Measurements from ENCODE around the gene NFXL1.

Gene NFXL1

DNA sequence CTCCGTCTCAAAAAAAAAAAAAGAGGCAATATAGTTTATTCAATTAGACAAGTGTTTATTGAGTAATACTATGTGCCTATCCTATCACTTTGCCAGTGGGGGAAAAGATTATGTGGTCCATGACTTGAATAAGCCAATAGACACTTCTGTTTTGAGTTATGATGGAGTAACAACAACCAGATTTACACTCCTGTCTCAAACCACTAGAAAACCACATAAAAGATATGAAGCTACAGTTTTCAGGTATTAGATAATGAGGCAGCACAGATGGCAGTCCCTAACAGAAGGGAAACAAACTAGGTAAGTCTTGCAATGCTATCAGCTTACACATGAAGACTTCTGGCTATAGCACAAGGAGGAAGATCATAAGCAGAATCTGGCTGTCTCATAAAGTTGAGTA lies 22.5 kb downstream of the NFXL1 start:
- no peak for DNase-seq (ENCODE audit: low read depth in 2 of 2)

DNA sequence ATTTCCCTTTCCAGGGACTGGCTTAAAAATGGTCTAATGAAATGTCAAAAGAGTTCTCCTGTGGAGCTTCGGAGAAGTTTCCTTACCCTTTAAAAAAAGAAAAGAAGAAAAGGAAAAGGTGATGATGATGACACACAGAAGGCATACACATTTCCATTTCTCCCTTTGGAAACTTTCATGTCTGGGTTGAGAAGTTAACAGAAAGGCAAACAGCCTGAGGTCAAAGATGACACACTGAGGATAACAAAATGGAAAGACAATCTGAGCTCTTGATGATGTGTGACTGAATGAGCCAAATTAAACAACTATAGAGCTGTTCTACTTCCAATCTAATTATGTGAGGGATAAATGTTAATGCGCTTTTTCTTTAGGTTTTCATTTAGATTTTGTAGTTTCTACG lies 32.2 kb downstream of the NFXL1 start:
- DNase-seq (ENCODE audit: low read depth in 2 of 2): no peak

GRCh38 chr4:47879458-47879857 lies 34.9 kb downstream of the NFXL1 start:
- DNase-seq (ENCODE audit: low read depth in 2 of 2): no peak

DNA sequence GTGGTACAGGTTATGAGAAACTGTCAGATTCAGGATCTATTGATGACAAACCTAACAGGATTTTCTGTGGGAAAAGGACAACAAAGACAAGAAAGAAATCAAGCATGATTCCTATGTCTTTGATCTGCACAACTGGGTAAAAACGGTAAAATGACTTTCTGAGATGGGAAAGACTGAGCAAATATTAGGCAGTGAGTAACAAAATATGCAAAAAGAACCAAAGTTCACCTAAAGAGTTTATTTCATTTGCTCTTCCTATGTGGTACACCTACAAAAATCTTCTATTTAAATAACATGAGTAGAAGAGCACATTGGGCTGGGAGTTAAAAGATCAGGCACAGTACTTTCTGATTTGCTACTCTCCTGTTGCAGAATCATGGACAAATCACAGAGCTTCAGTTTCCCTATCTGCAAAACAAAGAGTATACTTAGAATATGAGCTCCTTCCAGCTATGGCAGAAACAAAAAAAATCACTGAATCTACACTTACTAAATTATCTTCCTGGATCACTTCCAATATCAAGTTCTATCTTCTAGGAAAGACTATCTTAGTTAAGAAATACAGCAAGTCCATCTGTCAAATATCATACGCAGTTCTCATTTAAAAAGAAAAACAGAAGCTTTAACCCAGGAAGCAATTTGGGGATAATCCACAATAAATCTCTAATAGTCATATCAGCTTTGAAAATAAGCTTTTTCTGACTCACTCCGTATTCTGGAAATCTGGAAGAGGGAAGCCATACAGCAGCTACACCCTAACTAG lies 37.4 kb downstream of the NFXL1 start:
- DNase-seq (ENCODE audit: low read depth in 2 of 2): no peak

GRCh38 chr4:47876310-47876709 lies 38.1 kb downstream of the NFXL1 start:
- DNase-seq (ENCODE audit: low read depth in 2 of 2): no peak

- no peak for DNase-seq (ENCODE audit: low read depth in 2 of 2)
These were observed 40.4 kb downstream of the NFXL1 start for GRCh38 chr4:47873877-47874541.

GRCh38 chr4:47863486-47863885 lies 50.9 kb downstream of the NFXL1 start:
- DNase-seq (ENCODE audit: low read depth in 2 of 2): no peak

GRCh38 chr4:47862297-47862696 lies 52.1 kb downstream of the NFXL1 start:
- no peak for DNase-seq (ENCODE audit: low read depth in 2 of 2)

- no peak for DNase-seq (ENCODE audit: low read depth in 2 of 2)
These were observed 54.1 kb downstream of the NFXL1 start for GRCh38 chr4:47860305-47860704.

- no peak for DNase-seq (ENCODE audit: low read depth in 2 of 2)
These were observed 56.4 kb downstream of the NFXL1 start for GRCh38 chr4:47858006-47858405.

- no peak for DNase-seq (ENCODE audit: low read depth in 2 of 2)
These were observed 57.7 kb downstream of the NFXL1 start for GRCh38 chr4:47856713-47857112.

- no peak for DNase-seq (ENCODE audit: low read depth in 2 of 2)
These were observed 59.0 kb downstream of the NFXL1 start for GRCh38 chr4:47855350-47855749.

DNA sequence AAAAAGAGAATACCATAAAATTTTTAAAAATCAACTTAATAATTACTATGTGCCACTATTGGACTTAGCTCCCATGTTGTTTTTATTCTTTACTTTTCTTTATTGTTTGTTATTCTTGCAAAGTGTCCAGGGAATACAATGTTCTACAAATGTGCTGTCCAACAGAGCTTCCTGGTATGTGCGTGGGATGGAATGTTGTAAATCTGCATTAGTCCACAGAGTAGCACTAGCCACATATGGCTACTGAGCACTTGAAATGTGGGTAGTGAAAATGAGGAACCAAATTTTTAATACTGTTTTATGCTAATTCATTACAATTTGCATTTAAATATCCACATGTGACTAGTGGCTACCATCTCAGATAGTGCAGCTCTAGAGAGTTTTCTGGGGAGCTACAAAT lies 62.2 kb downstream of the NFXL1 start:
- DNase-seq (ENCODE audit: low read depth in 2 of 2): no peak

GRCh38 chr4:47849466-47849865 lies 64.9 kb downstream of the NFXL1 start:
- DNase-seq (ENCODE audit: low read depth in 2 of 2): no peak

DNA sequence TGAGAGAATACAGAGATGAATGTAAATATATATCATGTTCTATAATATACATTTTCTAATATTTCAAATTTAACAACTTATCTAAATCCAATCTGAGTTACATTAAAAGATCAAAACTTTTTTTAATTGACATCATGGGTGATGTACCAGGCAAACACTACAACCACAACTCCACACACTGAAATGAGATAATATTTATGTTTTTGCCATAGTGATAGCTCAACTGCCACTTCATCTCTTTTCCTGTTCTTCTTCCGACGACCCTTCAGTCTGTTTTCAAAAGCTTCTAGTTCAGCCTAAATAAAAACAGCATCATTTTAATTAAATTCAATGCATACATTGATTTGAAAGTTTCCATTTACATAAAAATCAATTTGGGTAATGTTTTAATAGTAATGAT lies 66.3 kb downstream of the NFXL1 start:
- DNase-seq (ENCODE audit: low read depth in 2 of 2): no peak

DNA sequence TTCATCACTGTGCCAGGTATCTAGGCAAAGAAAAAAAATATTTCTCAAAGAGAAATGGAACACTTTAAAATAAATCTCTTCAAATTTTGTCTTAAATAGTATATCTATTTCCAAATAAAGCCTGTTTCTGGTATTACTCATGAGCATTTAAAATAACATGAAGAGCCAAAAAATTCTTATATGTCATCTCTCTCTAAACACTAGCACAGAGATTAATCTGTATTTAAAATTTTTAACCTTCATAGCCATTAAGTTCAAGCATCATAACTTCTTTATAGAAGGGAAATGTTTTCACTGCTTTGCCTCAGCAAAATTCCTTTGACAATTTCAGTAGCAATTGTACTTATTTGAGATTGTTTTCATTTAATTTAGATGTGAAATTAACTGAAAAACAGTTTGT lies 71.4 kb downstream of the NFXL1 start:
- no peak for DNase-seq (ENCODE audit: low read depth in 2 of 2)

- no peak for DNase-seq (ENCODE audit: low read depth in 2 of 2)
These were observed 74.1 kb downstream of the NFXL1 start for GRCh38 chr4:47840291-47840690.

GRCh38 chr4:47839259-47839658 lies 75.1 kb downstream of the NFXL1 start:
- peak in 1 of 2 donors; percentile 25 for DNase-seq (ENCODE audit: low read depth in 2 of 2)

DNA sequence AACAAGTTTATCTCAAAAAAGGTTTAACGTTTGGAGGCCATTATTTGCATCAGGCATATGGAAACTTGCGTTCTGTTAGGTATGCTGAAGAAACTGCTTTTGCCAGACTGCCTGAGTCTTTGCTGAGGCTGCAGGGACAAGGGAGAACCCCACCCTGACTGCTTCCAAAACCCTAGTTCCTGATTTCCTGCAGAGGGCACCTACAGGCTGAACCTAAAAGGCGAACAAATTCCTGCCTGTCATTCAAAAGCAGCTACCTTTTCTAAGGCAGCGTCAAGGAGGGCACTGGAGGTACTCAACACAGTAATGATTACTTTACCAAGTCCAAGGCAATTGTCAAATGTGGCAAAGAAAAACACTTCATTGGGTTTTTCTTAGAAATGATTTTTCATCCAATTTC lies 75.9 kb downstream of the NFXL1 start:
- no peak for DNase-seq (ENCODE audit: low read depth in 2 of 2)

GRCh38 chr4:47837908-47838294 lies 76.5 kb downstream of the NFXL1 start, which contains the start of gene CORIN:
TSS of gene CORIN (minus strand) at chr4:47838067. CDS start at chr4:47837949, 118 bp downstream.
- DNase-seq (ENCODE audit: low read depth in 2 of 2): no peak

GRCh38 chr4:47837094-47837907 lies 77.1 kb downstream of the NFXL1 start:
- no peak for DNase-seq (ENCODE audit: low read depth in 2 of 2)

GRCh38 chr4:47836641-47837093 lies 77.7 kb downstream of the NFXL1 start:
- peak; percentile 31 to 45 for DNase-seq (ENCODE audit: low read depth in 2 of 2)
